HUDEP-2 (cell line): ENCODE measurements around the gene SPRYD3.
"Not testable (repeated sequence)": the region's sequence is repeated elsewhere in the genome, so short reads cannot be mapped to it uniquely, and the experiment has no call there.

ENCODE experiments used
- DNase-seq, 76 experiments: peaks; one replicate each; lab custom pipeline; 2025; ENCODE audit not compliant: unreplicated experiment in 76 of 76; lab: John Stamatoyannopoulos, UW

The SPRYD3 gene

DNA sequence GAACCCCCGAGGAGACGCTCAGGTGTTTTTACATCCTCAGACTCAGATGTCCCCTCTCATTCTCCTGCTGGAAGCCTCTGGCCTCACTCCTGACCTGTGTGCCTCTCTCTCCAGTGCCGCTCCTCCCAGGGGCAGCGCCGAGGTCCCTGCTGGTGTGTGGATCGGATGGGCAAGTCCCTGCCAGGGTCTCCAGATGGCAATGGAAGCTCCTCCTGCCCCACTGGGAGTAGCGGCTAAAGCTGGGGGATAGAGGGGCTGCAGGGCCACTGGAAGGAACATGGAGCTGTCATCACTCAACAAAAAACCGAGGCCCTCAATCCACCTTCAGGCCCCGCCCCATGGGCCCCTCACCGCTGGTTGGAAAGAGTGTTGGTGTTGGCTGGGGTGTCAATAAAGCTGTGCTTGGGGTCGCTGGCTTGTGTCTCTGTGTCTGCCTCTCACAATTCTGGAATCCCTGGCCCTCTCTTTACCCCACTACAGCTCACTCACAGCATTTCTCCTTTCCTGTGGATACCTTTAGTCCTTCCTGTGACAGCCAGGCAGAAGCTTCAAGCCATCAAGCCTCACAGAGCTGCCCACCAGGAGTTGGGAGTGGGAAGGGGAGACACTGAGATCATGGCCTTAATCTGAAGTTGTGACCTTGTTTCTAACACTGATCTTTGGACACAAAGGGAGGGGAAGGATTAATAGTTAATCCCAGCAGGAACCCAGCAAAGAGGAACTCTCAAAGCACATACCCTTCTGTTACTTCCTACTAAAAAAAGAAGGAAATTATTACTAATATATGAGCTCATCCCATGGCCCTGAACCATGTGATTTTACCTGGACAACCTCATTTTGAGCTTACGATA lies 23.0 kb upstream of the SPRYD3 start:
- no peak for DNase-seq

DNA sequence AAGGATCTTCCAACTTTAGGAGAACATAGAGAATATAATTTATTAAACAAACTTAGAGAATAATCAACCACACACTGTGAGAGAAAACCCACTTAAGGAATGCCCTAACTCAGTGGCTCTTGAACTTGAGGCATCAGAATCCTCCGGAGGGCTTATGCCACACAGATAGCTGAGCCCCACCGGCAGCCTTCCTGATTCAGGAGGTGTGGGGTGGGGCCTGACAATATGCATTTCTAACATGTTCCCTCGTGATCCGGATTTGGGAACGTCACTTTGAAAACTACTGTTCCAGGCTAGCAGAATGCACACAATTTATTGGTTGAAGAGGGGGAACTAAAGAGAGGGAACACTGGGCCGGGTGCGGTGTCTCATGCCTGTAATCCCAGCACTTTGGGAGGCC lies 22.1 kb upstream of the SPRYD3 start:
- DNase-seq = no peak

DNA sequence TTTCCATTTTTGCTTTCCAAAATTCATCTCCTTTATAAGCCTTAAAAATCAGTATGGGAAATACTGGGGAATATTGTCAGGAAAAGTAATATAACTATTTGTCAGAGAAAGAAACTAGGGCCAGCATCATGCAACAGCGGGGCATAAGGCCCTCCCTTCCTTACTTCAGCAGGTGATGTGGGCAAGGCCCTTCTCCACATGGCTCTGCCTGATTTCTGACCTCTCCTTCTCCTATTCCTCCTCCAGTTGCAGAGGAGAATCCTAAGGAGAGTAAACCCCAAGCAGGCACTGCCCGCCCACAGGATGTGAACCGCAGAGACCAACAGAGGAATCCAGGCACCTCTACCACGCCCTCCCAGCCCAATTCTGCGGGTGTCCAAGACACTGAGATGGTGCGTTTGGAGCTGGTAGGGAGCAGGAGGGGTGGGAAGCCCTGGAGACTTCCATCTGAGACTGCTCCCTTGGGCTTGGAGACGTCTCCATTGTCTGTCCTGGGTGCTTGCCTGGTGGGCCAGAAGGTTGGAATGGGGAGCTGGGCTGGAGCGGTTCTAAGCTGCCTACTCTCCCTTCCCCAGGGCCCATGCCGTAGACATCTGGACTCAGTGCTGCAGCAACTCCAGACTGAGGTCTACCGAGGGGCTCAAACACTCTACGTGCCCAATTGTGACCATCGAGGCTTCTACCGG lies 21.4 kb upstream of the SPRYD3 start:
- DNase-seq = no peak

- DNase-seq = peak in 66 of 76 experiments; percentile 12 to 80 (median 53)
Measured at GRCh38 chr12:53099071-53099882, 20.1 kb upstream of the SPRYD3 start.

DNA sequence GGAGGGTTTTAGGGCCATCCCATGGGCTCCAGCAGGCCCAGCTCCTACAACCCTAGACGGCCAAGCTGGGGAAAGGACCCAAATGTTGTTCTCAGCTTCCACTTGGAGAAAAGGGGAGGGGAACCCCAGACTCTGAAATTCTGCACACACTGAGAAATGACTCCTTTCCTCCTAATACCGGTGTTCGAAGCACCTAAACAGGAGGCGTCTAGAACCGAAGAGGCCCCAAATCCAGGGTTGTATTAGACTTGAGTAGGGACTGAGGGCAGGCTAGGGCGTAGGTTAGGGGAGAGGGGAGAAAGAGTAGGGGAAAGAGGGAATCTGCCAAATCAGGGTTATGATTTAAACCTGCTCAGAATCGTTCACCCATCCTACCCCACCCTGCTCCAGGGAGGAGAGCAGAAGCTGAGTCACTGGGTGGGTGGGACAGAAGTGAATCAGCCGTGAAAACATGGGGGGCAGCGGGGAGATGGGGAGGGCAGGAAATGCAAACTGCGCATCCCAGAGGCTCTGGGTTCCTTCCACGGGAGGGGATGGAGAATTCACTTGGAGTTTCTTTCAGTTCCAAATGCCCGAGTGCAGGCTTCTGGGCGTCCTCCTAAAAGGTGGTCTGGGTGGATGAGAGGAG lies 19.3 kb upstream of the SPRYD3 start:
- no peak for DNase-seq

DNA sequence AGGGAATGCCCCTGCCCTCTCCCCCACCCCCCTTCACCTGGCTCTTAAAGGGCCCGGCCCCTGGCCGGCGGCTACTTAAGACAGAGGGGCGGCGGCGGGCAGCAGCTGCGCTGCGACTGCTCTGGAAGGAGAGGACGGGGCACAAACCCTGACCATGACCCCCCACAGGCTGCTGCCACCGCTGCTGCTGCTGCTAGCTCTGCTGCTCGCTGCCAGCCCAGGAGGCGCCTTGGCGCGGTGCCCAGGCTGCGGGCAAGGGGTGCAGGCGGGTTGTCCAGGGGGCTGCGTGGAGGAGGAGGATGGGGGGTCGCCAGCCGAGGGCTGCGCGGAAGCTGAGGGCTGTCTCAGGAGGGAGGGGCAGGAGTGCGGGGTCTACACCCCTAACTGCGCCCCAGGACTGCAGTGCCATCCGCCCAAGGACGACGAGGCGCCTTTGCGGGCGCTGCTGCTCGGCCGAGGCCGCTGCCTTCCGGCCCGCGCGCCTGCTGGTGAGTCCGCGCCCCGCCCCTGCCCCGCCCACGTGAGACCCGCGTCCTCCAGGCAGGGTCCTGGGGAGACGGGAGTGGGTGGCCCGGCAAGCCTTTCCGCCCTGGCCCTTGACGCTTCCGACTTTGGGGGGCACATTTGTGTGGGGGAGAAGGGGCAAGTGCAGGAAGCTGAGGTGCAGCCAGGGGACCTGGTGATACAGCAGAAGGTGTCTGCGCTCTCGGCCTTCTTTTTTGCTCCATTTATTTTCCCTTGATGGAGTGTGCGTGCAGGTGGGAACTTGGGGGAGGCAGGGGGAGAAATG lies 18.6 kb upstream of the SPRYD3 start, which contains the start of gene IGFBP6:
TSS of gene IGFBP6 (plus strand) at position 104 of the 790 bp plus-strand sequence. CDS start at position 155, 51 bp downstream.
- peak in 19 of 76 experiments; percentile 2 to 53 (median 16) for DNase-seq

GRCh38 chr12:53097207-53097563 lies 18.0 kb upstream of the SPRYD3 start:
- no peak for DNase-seq

- no peak for DNase-seq
Measured at GRCh38 chr12:53096759-53097158, 17.6 kb upstream of the SPRYD3 start.

- no peak for DNase-seq
Measured at GRCh38 chr12:53096089-53096741, 17.0 kb upstream of the SPRYD3 start.

DNA sequence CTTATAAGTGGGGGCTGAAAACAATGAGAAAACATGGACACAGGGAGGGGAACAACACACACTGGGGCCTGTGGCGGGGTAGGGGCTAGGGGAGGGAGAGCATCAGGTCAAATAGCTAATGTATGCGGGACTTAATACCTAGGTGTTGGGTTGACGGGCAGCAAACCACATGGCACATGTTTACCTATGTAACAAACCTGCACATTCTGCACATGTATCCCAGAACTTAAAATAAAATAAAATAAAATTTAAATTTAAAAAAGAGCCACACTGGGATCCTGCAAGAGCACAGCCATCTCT lies 16.4 kb upstream of the SPRYD3 start:
- DNase-seq = not testable (repeated sequence)

GRCh38 chr12:53094796-53095595 lies 15.8 kb upstream of the SPRYD3 start:
- DNase-seq = not testable (repeated sequence)

DNA sequence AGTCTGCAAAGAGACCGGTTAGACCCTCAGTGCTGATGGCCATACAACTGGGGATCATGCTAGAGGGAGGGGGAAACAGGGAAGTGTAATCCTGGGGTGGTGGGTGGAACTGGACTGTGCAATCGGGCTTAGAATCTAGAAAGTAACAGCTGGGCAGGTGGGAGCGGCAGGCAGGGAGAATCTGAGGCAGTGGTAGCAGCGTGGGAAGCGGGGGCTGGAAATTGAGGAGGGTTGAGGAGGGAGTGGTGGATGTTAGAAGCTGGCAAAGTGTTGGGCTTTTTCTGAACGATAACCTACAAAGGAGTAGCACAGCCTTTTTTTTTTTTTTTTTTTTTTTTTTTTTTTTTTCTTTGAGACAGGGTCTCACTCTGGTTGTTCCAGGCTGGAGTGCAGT lies 15.2 kb upstream of the SPRYD3 start:
- DNase-seq = no peak

DNA sequence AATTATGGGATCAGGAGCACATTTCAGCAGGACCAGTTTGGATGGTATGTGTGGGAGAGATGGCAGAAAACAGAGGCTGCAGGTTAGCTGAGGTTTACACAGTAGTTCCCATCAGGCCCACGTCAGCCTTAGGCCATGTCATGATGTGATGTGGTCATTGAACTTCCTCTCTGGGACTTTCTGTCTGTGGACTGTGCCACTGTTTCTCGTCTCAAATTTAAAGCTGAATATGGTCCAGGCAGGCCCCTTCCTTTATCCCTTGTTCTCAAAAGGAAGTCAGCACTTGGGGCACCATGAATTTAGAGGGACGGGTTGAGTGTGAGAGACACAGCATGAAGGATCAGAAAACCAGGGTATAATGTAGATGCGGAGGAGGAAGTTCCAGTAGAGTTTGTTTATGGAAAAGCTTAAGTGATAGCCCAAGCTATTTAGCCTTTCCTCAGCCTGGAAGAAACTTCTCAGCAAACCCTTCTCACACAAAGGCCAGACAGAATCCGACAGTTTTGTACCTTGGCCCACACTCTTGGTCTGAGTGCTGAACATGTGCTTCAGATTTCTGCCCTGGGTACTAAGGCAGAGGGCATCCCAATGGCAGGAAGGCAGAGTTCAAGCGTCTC lies 14.7 kb upstream of the SPRYD3 start:
- DNase-seq = no peak

- DNase-seq = no peak
Measured at GRCh38 chr12:53091756-53092155, 12.6 kb upstream of the SPRYD3 start.

DNA sequence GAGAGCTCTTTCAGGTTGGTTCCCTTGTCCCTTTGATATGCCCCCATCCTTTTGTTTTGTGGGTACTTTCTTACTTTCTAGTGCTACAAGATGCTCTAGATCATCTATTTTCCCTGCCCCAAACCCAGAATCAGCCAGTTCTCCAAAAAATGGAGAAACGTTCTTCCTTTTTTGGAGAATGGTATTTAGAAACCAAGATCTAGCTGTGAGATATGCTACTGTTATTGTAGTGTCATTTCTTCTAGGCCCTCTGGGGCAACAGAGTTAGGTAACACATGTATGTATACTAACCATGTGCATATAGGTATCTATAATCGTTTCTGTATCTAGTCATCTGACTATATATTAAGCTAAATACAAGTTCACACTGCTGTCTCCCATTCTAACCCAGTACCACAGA lies 11.4 kb upstream of the SPRYD3 start:
- DNase-seq = no peak

DNA sequence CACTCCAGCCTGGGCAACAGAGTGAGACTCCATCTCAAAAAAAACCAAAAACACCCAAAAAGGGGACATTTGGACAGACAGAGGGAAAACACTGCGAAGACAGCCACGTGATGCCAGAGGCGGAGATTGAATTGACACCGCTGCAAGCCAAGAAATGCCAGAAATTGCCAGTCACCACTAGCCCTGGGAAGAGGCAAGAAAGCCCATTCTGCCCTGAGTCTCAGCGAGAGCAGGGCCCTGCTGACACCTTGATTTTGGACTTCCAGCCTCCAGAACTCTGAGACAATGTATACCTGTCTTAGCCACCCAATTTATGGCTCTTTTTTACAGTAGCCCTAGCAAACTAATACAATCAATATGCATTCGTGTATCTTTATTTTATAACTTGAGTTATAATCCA lies 10.9 kb upstream of the SPRYD3 start:
- DNase-seq = no peak

GRCh38 chr12:53086361-53086760 lies 7.2 kb upstream of the SPRYD3 start:
- no peak for DNase-seq

- no peak for DNase-seq
Measured at GRCh38 chr12:53082637-53083175, 3.5 kb upstream of the SPRYD3 start.
